Adrenal gland (tissue), 12 donors: ENCODE results near the gene SGSH. TPM values are rescaled to one million over a fixed set of nuclear protein-coding genes. Genes with fewer than 3 reads are reported as not detected.
A peak's percentile ranks its signal among the peaks of the same experiment; 100 is the strongest.
"Not testable (repeated sequence)": the region's sequence is repeated elsewhere in the genome, so short reads cannot be mapped to it uniquely, and the experiment has no call there.

Experiments
- DNase-seq, 7 donors: peaks; one replicate each; pipeline ENCODE4 v3.0.0-alpha.2; 2019 to 2020
- H3K27ac ChIP-seq, 5 donors: fragments of 200-600 bp; sonication (generic) in 4 of 5; 1 replicate in 3 of 5; 2 replicates in 2 of 5; pipeline versions ENCODE4 v1.5.1 to v1.8.0; 2016 to 2020; ENCODE audit warnings: mild to moderate bottlenecking in 1 of 5
- H3K27me3 ChIP-seq: fragments of 200-600 bp; 2 replicates; pipeline ENCODE4 v1.8.0; 2021
- H3K36me3 ChIP-seq, 2 donors: fragments of 200-600 bp; replicated peaks in 1 of 2; 1 replicate in 1 of 2; 2 replicates in 1 of 2; pipeline versions ENCODE4 v1.5.1 to v1.8.0; 2018 to 2022
- H3K4me1 ChIP-seq, 2 donors: fragments of 200-600 bp; replicated peaks in 1 of 2; 1 replicate in 1 of 2; 2 replicates in 1 of 2; pipeline versions ENCODE4 v1.5.1 to v1.8.0; 2018 to 2021
- H3K4me3 ChIP-seq, 4 donors: fragments of 200-600 bp; sonication (generic) in 3 of 4; one replicate each; pipeline ENCODE4 v1.5.1; 2016 to 2018
- H3K9me3 ChIP-seq, 3 donors: fragments of 200-600 bp; sonication (generic) in 1 of 3; replicated peaks in 1 of 3; 1 replicate in 2 of 3; 2 replicates in 1 of 3; pipeline versions ENCODE4 v1.5.1 to v1.8.0; 2016 to 2021
- CTCF ChIP-seq, 6 experiments: fragments of 450-650 bp in 4 of 6; fragments of 200-600 bp in 2 of 6; sonication (generic) in 1 of 6; IDR thresholded peaks; 1 replicate in 5 of 6; 2 replicates in 1 of 6; pipeline versions ENCODE4 v1.5.1 to v1.8.0; 2016 to 2021; ENCODE audit warnings: antibody characterized with exemption in 6 of 6, mild to moderate bottlenecking in 2 of 6, moderate library complexity in 1 of 6
- POLR2A ChIP-seq, 2 donors: fragments of 450-650 bp; IDR thresholded peaks; one replicate each; pipeline ENCODE4 v1.6.1; 2017; ENCODE audit warnings: antibody characterized with exemption in 2 of 2, mild to moderate bottlenecking in 2 of 2, moderate library complexity in 1 of 2
- WGBS, 4 donors: extraction: QIAGEN DNeasy Blood & Tissue Kit in 2 of 4; methylation state at CpG; one replicate each; pipeline versions ENCODE4 v1.1.5 to v1.1.7; 2013 to 2017; 5-methylcytosine and 5-hydroxymethylcytosine counted together
- intact Hi-C, 2 donors: fragments of 100-400 bp; cut with DNase I; formaldehyde crosslinking; loops; one replicate each; pipeline versions ENCODE4 v1.14.1 to v1.15.0; 2022 to 2023
- polyA plus RNA-seq, 3 donors: library from polyadenylated mRNA; stranded (reverse); fragments of 200-250 nt in 2 of 3; fragments of 350-450 nt in 1 of 3; fragmentation: Illumina TruSeq in 1 of 3; extraction: RNeasy Lipid Tissue Mini Kit (QIAGEN cat#74804) in 1 of 3; gene quantifications; one replicate each; pipeline ENCODE4 v1.2.3, GENCODE V29; 2013 to 2014
- total RNA-seq, 9 donors: library from RNA; depleted of rRNA in 4 of 9; stranded (reverse); fragments of >200 nt in 4 of 9; fragments of 120-200 nt in 1 of 9; fragmentation: NEBNext Ultra II Directional in 1 of 9; extraction: Animal tissue kit (Norgen Biotek cat#: 25700) in 1 of 9; gene quantifications; one replicate each; pipeline versions ENCODE4 v1.1.0 to v1.2.4, GENCODE V29; 2013 to 2023
- donor health status: healthy with polysubstance abuse.
- donor health status: Bipolar disorder and iron deficiency.
- donor health status: DM: yes; HTN: yes; CAD: no.
- donor health status: DM: no; HTN: no; CAD: no.
- donor health status: DM: no; HTN: no; CAD: no.
- donor health status: DM: yes; HTN: yes; CAD: no.

Gene SGSH
- total and polyA plus RNA-seq, 12 donors: 33.3 to 194 (median 89.3) TPM

- intact Hi-C loops: no loop called here
- no peak overlapping the region for H3K27ac ChIP-seq
- H3K27me3 ChIP-seq: no peaks in the 10 kb centered on the region
- peaks cover 0 to 12% of the 10 kb centered on the region in 2 donors for H3K4me1 ChIP-seq
- TF ChIP-seq POLR2A (IDR thresholded peaks at IDR 0.05) (no peak), CTCF (IDR thresholded peaks at IDR 0.05) (no peak)
- DNase-seq: no peak
- WGBS, 4 donors: 90 to 93% (median 92%) methylated on average over 22 of the region's 22 CpGs
- no peaks in the 10 kb centered on the region for H3K9me3 ChIP-seq
- peaks cover 0 to 52% of the 10 kb centered on the region in 2 donors for H3K36me3 ChIP-seq
- no peak overlapping the region for H3K4me3 ChIP-seq
These were observed 24.9 kb upstream of the SGSH start for GRCh38 chr17:80244871-80245509.

- intact Hi-C loops, H3K9me3 ChIP-seq, H3K27ac ChIP-seq, DNase-seq, H3K27me3 ChIP-seq, H3K4me3 ChIP-seq: not testable (repeated sequence)
- Histone ChIP-seq H3K4me1 (peaks cover 0 to 12% of the 10 kb centered on the region in 2 donors), H3K36me3 (peaks cover 0 to 52% of the 10 kb centered on the region in 2 donors)
- 93 to 98% (median 95%) methylated on average over 6 of the region's 6 CpGs for WGBS, 4 donors
These were observed 24.3 kb upstream of the SGSH start for GRCh38 chr17:80244448-80244847.

- Histone ChIP-seq H3K9me3 (no peaks in the 10 kb centered on the region), H3K27me3 (no peaks in the 10 kb centered on the region), H3K4me3 (no peak overlapping the region), H3K4me1 (peaks cover 0 to 12% of the 10 kb centered on the region in 2 donors), H3K27ac (peak overlapping the region in 1 of 5 donors; percentile 63), H3K36me3 (peaks cover 0 to 48% of the 10 kb centered on the region in 2 donors)
- DNase-seq: peak in 1 of 7 donors; percentile 49
- no peak for TF ChIP-seq POLR2A (IDR thresholded peaks at IDR 0.05)
- no peak for TF ChIP-seq CTCF (IDR thresholded peaks at IDR 0.05)
- 75 to 81% (median 78%) methylated on average over 10 to 26 of the region's 26 CpGs for WGBS, 4 donors
- intact Hi-C loops: no loop called here
These were observed 23.6 kb upstream of the SGSH start for GRCh38 chr17:80243526-80244433.

GRCh38 chr17:80242505-80242904 is 22.4 kb upstream of the SGSH start:
- H3K27ac ChIP-seq: no peak overlapping the region
- H3K27me3 ChIP-seq: no peaks in the 10 kb centered on the region
- DNase-seq: no peak
- TF ChIP-seq CTCF (IDR thresholded peaks at IDR 0.05) (no peak), POLR2A (IDR thresholded peaks at IDR 0.05) (no peak)
- 82 to 99% (median 87%) methylated on average over 12 to 14 of the region's 14 CpGs for WGBS, 4 donors
- no peak overlapping the region for H3K4me3 ChIP-seq
- peaks cover 0 to 59% of the 10 kb centered on the region in 2 donors for H3K36me3 ChIP-seq
- no peaks in the 10 kb centered on the region for H3K9me3 ChIP-seq
- H3K4me1 ChIP-seq: peaks cover 0 to 12% of the 10 kb centered on the region in 2 donors
- intact Hi-C loops: no loop called here
